HTERT RPE-1 (cell line): ENCODE results near the gene METAP2.

Source experiments
- in situ Hi-C: fragments of 300-500 bp; cut with MboI; formaldehyde crosslinking; loops from 4 replicates; pipeline ENCODE4 v1.14.3; 2020; ENCODE audit warnings: low sequenced_read_pairs

The METAP2 gene

DNA sequence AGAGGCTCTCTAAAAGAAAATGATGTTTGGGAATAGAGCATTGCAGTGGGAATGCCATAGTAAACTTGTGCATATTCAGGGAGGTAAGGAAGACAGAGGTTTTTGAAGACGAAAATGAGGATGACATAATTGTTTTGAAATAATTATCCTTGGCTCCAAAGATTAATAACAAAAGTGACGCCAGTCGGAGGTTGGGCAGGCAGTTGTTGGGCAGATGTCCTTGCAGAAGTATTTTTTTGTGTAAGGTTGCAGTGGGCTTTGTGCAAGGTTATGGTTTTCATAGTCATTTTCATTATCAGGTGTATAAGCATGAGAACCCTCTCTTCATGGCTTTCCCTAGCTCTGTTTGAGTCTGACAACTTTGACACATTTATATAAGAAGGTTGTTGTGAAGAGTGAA lies 35.3 kb downstream of the METAP2 start:
- in situ Hi-C loops: no loop called here

GRCh38 chr12:95511977-95512376 lies 38.0 kb downstream of the METAP2 start:
- in situ Hi-C loops: no loop called here

GRCh38 chr12:95513599-95513998 lies 39.6 kb downstream of the METAP2 start:
- in situ Hi-C loops: no loop called here

GRCh38 chr12:95515197-95515596 lies 41.2 kb downstream of the METAP2 start:
- in situ Hi-C loops: no loop called here

- in situ Hi-C loops: no loop called here
Measured at GRCh38 chr12:95516757-95517156, 42.8 kb downstream of the METAP2 start.

DNA sequence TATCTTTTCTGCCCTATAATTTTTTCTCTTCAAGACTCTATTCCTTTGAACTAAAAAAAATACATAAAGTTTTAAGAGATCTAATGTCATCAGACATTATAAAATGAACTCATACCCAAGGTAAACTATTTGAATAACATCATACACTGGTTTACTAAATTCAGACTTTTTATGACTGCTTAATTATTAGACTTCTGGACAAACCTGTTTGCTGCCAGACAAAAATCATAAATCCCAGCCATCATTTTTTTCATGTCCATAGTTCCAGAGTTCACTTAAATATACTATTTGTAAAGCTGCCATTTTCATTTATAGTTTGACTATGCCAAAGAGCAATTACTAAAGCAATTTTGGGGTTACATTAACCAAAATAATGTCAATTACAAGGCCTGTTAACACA lies 43.3 kb downstream of the METAP2 start:
- in situ Hi-C loops: no loop called here

DNA sequence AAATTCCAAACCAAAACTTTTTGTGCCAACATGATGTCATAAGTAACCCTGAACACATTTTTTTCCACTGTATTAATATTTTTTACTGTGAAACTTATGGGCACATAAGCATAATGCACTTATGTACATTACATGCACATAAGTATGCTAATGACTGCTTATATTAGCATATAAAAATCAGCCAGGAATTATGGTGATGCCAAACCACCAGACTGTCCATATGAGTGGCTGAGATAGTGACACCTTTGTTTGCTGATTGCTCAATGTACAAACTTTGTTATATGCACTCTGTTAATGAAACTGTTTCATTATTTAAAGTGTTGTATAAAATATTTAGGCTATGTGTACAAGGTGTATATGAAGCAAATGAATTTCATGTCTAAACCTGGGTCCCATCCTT lies 45.0 kb downstream of the METAP2 start:
- in situ Hi-C loops: no loop called here

GRCh38 chr12:95520816-95521215 lies 46.9 kb downstream of the METAP2 start:
- in situ Hi-C loops: no loop called here

- in situ Hi-C loops: no loop called here
Measured at GRCh38 chr12:95522692-95523091, 48.7 kb downstream of the METAP2 start.

DNA sequence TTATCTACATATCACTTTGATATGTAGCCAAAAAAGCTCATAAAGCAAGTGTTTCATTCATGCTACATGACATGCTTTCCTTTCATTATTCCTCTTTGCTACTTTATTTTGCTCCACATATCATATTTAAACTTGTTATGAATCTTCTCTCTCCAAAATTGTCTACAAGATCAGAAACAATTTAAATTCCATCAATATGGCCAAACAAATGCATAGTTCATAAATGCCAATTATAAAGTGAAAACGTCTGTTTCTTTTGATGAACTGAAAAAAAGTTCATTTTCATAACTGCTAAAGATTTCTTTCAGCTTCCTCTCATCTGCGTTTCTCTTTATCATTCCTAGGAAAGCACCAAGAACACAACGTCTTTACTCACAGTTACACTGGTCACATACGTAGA lies 54.5 kb downstream of the METAP2 start:
- in situ Hi-C loops: no loop called here

DNA sequence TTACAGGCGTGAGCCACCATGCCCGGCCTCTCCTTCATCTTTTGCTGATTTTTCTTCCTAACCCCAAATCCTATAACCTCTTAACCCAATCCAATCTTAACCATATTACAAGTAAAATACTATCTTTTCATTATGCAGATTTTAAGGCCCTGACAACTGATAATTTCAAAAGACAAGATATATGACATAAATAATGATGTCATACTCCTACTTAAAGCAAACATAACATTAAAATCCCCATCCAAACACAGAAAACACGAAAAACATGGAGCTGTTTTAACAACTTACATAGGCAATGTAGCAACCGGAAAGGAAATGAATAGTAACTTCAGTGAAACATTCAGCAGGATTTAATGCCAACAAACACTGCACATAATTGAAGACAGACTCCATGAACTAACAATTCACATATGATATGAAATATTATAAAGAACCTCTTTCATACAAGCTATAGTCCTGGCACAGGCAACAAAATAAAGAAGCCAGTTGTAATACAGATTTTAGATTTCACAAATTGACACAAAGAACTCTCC lies 55.8 kb downstream of the METAP2 start:
- in situ Hi-C loops: no loop called here

- in situ Hi-C loops: no loop called here
Measured at GRCh38 chr12:95532851-95533250, 58.9 kb downstream of the METAP2 start.

GRCh38 chr12:95533985-95534384 lies 60.0 kb downstream of the METAP2 start:
- in situ Hi-C loops: no loop called here

- in situ Hi-C loops: no loop called here
Measured at GRCh38 chr12:95538006-95538405, 64.1 kb downstream of the METAP2 start.

- in situ Hi-C loops: no loop called here
Measured at GRCh38 chr12:95538656-95539055, 64.7 kb downstream of the METAP2 start.

- in situ Hi-C loops: no loop called here
Measured at GRCh38 chr12:95541436-95541835, 67.5 kb downstream of the METAP2 start.

GRCh38 chr12:95543305-95543704 lies 69.4 kb downstream of the METAP2 start:
- in situ Hi-C loops: no loop called here

DNA sequence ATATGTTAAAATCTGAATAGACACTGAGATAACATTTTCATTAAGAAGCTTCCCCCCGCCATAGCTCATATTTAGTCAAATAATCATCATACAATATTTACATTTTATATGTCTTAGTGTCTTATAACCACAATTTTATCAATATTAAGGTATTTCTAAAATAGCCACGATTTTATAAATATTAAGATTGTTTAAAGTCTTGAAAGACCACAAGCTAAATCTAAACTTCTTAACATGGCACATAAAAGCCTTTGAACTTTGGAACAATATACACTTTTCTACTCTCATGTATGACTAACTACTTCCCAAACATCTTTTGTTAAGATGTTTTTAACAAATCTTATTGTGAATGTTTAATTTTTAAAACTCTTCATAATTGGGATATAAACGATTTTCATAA lies 70.8 kb downstream of the METAP2 start:
- in situ Hi-C loops: no loop called here

DNA sequence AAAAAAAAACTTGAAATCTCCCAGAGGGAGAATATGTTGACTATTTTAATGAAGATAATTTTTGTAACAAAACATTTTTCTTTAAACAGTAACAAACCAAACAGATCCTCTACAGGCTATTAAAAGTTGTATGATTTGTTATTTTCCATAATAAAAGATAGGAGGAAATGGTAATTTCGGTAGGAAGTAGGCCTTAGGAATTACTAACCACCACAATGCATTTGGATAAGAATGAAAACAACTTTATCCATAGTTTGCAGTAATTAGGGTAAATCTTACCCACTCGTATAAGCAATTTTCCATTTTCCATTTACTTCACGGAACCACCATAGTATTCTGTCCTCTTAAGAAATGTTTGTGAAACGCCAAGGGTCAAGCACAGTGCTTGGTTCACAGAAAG lies 71.4 kb downstream of the METAP2 start:
- in situ Hi-C loops: no loop called here

- in situ Hi-C loops: no loop called here
Measured at GRCh38 chr12:95545731-95546490, 72.0 kb downstream of the METAP2 start.

DNA sequence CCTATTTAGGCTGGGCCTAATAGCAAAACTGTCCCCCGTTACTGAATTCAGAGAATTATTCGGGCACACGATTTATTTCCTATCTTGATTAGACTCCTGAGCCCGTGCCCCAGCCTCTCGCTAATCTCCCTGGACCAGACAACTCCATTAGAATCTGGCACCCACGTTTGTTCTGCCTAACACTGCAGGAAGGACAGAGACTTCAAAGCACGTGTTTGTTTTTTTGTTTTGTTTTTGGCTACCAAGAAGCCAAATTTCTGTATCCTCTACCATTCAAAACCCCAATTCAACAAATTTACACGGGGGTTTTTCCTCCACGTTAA lies 72.5 kb downstream of the METAP2 start:
- in situ Hi-C loops: no loop called here

GRCh38 chr12:95547522-95548055 lies 73.6 kb downstream of the METAP2 start:
- in situ Hi-C loops: no loop called here

DNA sequence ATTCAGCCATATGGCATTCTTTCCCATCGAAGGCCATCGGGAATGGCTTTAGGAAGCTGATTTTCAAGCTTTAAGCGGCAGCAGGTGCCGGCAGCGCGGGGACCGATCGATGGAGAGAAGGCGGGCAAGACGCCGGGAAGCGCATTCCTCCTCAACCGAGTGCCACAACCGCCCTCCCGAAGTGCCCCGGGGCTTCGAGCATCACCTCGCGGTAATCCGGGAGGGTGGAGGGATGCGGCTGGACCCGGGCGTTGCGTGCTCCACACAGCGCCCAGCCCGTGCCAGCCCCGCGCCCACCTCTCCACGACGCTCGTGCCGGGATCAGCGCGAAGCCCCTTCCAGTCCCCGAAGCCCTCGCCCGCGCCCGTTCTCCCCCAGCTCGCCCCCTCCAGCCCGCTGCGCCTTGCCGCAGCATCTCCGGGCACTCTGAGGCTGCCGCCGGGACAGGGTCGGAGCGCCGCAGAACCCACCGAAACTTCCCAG lies 74.1 kb downstream of the METAP2 start:
- in situ Hi-C loops: no loop called here
